Astrocyte (in vitro differentiated cells and primary cell): ENCODE data around the gene PCDHGC4. TPM values are rescaled to one million over a fixed set of nuclear protein-coding genes. Genes with fewer than 3 reads are reported as not detected.
A peak's percentile ranks its signal among the peaks of the same experiment; 100 is the strongest.

Experiments
- DNase-seq: peaks from one replicate; pipeline ENCODE4 v3.0.0-alpha.2; 2010; ENCODE audit warnings: low read depth
- FAIRE-seq: peaks from 2 replicates; lab custom pipeline; 2011; peaks lifted over from hg19 to GRCh38; lab: Jason Lieb, UNC
- H2AFZ ChIP-seq: 2 replicates; pipeline ENCODE4 v1.6.0; 2012; ENCODE audit warnings: low read depth, low read length, inconsistent platforms
- H3K27ac ChIP-seq: 2 replicates; pipeline ENCODE4 v1.5.1; 2011; ENCODE audit warnings: low read depth, low read length, inconsistent platforms
- H3K27me3 ChIP-seq: 2 replicates; pipeline ENCODE4 v1.6.0; 2011; ENCODE audit warnings: low read length, inconsistent platforms; ENCODE audit not compliant: insufficient read depth
- H3K36me3 ChIP-seq: 2 replicates; pipeline ENCODE4 v1.5.1; 2011; ENCODE audit warnings: low read length, inconsistent platforms; ENCODE audit not compliant: insufficient read depth
- H3K4me1 ChIP-seq: 2 replicates; pipeline ENCODE4 v1.5.1; 2011; ENCODE audit warnings: low read length, inconsistent platforms; ENCODE audit not compliant: insufficient read depth
- H3K4me2 ChIP-seq: 2 replicates; pipeline ENCODE4 v1.6.0; 2012; ENCODE audit warnings: low read length, inconsistent platforms
- H3K4me3 ChIP-seq: 2 replicates; pipeline ENCODE4 v1.5.1; 2011; ENCODE audit warnings: low read depth, mild to moderate bottlenecking, low read length, inconsistent platforms; ENCODE audit not compliant: insufficient read depth
- H3K79me2 ChIP-seq: 2 replicates; pipeline ENCODE4 v1.6.0; 2012; ENCODE audit warnings: mild to moderate bottlenecking, low read length, inconsistent platforms; ENCODE audit not compliant: insufficient read depth
- H3K9ac ChIP-seq: 2 replicates; pipeline ENCODE4 v1.6.0; 2012; ENCODE audit warnings: mild to moderate bottlenecking, low read length, inconsistent platforms
- H3K9me3 ChIP-seq: 2 replicates; pipeline ENCODE4 v1.5.1; 2012; ENCODE audit warnings: low read depth, mild to moderate bottlenecking, low read length, inconsistent platforms; ENCODE audit not compliant: insufficient read depth
- H4K20me1 ChIP-seq: 2 replicates; pipeline ENCODE4 v1.6.0; 2012; ENCODE audit warnings: low read length, inconsistent platforms; ENCODE audit not compliant: insufficient read depth
- H3K27ac Mint-ChIP-seq: one replicate; pipeline ENCODE4 v1.8.0; 2021; ENCODE audit warnings: mild to moderate bottlenecking, mixed read lengths; ENCODE audit not compliant: unreplicated experiment
- H3K27me3 Mint-ChIP-seq: one replicate; pipeline ENCODE4 v1.8.0; 2021; ENCODE audit warnings: low read depth, mixed read lengths; ENCODE audit not compliant: unreplicated experiment
- H3K36me3 Mint-ChIP-seq: one replicate; pipeline ENCODE4 v1.8.0; 2021; ENCODE audit warnings: low read depth, mixed read lengths; ENCODE audit not compliant: unreplicated experiment
- H3K4me1 Mint-ChIP-seq: one replicate; pipeline ENCODE4 v1.8.0; 2021; ENCODE audit warnings: low read depth, mixed read lengths; ENCODE audit not compliant: unreplicated experiment
- H3K4me3 Mint-ChIP-seq: one replicate; pipeline ENCODE4 v1.8.0; 2021; ENCODE audit warnings: mild to moderate bottlenecking, moderate library complexity, mixed read lengths; ENCODE audit not compliant: unreplicated experiment
- H3K9me3 Mint-ChIP-seq: one replicate; pipeline ENCODE4 v1.8.0; 2021; ENCODE audit warnings: mild to moderate bottlenecking, mixed read lengths; ENCODE audit not compliant: unreplicated experiment
- CTCF ChIP-seq: IDR thresholded peaks from 2 replicates; pipeline ENCODE4 v1.5.1; 2011; ENCODE audit warnings: low read depth, mild to moderate bottlenecking, inconsistent platforms, low read length, moderate library complexity; ENCODE audit not compliant: insufficient read depth
- EZH2 ChIP-seq: IDR thresholded peaks from 2 replicates; pipeline ENCODE4 v1.6.1; 2012; ENCODE audit warnings: mild to moderate bottlenecking, low read length, inconsistent platforms; ENCODE audit not compliant: insufficient read depth
- total RNA-seq: library from RNA; stranded (reverse); gene quantifications from 2 replicates; pipeline ENCODE4 v1.2.1, GENCODE V29; 2021

Gene PCDHGC4
- total RNA-seq, 1 donor from 2014 or later: 7.4 TPM

GRCh38 chr5:141513627-141514329, 28.9 kb downstream of the PCDHGC4 start:
- Mint-ChIP-seq H3K4me1 (peaks cover 59% of the 10 kb centered on the region), H3K4me3 (peak overlapping the region; percentile 67), H3K9me3 (peaks cover 1% of the 10 kb centered on the region), H3K36me3 (peaks cover 14% of the 10 kb centered on the region), H3K27me3 (no peaks in the 10 kb centered on the region), H3K27ac (peak overlapping the region; percentile 85)
- peak overlapping the region; percentile 24 for H2AFZ ChIP-seq
- TF ChIP-seq CTCF (no peak), EZH2 (no peak)
- H4K20me1 ChIP-seq: no peaks in the 10 kb centered on the region
- no peaks in the 10 kb centered on the region for H3K9me3 ChIP-seq
- DNase-seq (peak; percentile 88), FAIRE-seq (no peak)
- H3K4me2 ChIP-seq: peak overlapping the region; percentile 90
- peaks cover 48% of the 10 kb centered on the region for H3K4me1 ChIP-seq
- peaks cover 21% of the 10 kb centered on the region for H3K36me3 ChIP-seq
- peak overlapping the region; percentile 48 for H3K4me3 ChIP-seq
- no peaks in the 10 kb centered on the region for H3K27me3 ChIP-seq
- H3K79me2 ChIP-seq: peaks cover 3% of the 10 kb centered on the region
- H3K9ac ChIP-seq: peak overlapping the region; percentile 84
- peak overlapping the region; percentile 93 for H3K27ac ChIP-seq

- H3K9ac ChIP-seq: peak overlapping the region; percentile 84
- no peaks in the 10 kb centered on the region for H4K20me1 ChIP-seq
- H3K27me3 ChIP-seq: no peaks in the 10 kb centered on the region
- H3K4me1 ChIP-seq: peaks cover 42% of the 10 kb centered on the region
- H3K36me3 Mint-ChIP-seq: peaks cover 16% of the 10 kb centered on the region
- no peak overlapping the region for H3K4me3 ChIP-seq
- peak overlapping the region; percentile 90 for H3K4me2 ChIP-seq
- H3K27ac ChIP-seq: peak overlapping the region; percentile 93
- H3K9me3 ChIP-seq: no peaks in the 10 kb centered on the region
- FAIRE-seq: peak; percentile 76
- peaks cover 3% of the 10 kb centered on the region for H3K79me2 ChIP-seq
- H3K36me3 ChIP-seq: peaks cover 26% of the 10 kb centered on the region
- no peak overlapping the region for H2AFZ ChIP-seq
- H3K27me3 Mint-ChIP-seq: no peaks in the 10 kb centered on the region
- H3K4me1 Mint-ChIP-seq: peaks cover 62% of the 10 kb centered on the region
- no peak overlapping the region for H3K4me3 Mint-ChIP-seq
- peaks cover 1% of the 10 kb centered on the region for H3K9me3 Mint-ChIP-seq
- peak; percentile 54 for DNase-seq
- H3K27ac Mint-ChIP-seq: peak overlapping the region; percentile 85
- TF ChIP-seq EZH2: no peak
- TF ChIP-seq CTCF: no peak
Measured at GRCh38 chr5:141514330-141515133, 29.7 kb downstream of the PCDHGC4 start.
